B cell (primary cell): ENCODE results near the gene PLPPR1. TPM values are rescaled to one million over a fixed set of nuclear protein-coding genes. Genes with fewer than 3 reads are reported as not detected.

ENCODE experiments used
- ATAC-seq: fragments of 200-7000 bp; cut with Tn5 transposase; one replicate; pipeline ENCODE4 v1.10.0; 2021; ENCODE audit warnings: low read depth, mild to moderate bottlenecking, moderate number of reproducible peaks, moderate library complexity
- CTCF ChIA-PET: fragments of 350-600 bp; sonication (Branson Sonifier 250); formaldehyde crosslinking; loops from one replicate; lab custom pipeline; 2021; ENCODE audit warnings: antibody characterized with exemption, inconsistent platforms; lab: Charles Lee
- POLR2A ChIA-PET: fragments of 350-600 bp; sonication (Branson Sonifier 250); formaldehyde crosslinking; loops from one replicate; lab custom pipeline; 2021; ENCODE audit warnings: antibody characterized with exemption; lab: Charles Lee
- DNase-seq: peaks from one replicate; pipeline ENCODE4 v3.0.0; 2013
- H2AFZ ChIP-seq: 2 replicates; pipeline ENCODE4 v1.6.1; 2012; ENCODE audit warnings: mild to moderate bottlenecking, low read depth, low read length; ENCODE audit not compliant: insufficient read depth, poor library complexity, severe bottlenecking
- H3K27ac ChIP-seq, 2 donors: 1 replicate in 1 of 2; 2 replicates in 1 of 2; pipeline ENCODE4 v1.5.1; 2012 to 2013; ENCODE audit warnings: low read length in 2 of 2, mild to moderate bottlenecking in 2 of 2, moderate library complexity in 1 of 2
- H3K27me3 ChIP-seq, 4 experiments: fragments of 200-600 bp in 1 of 4; sonication (generic) in 1 of 4; replicated peaks in 1 of 4; 1 replicate in 2 of 4; 2 replicates in 2 of 4; pipeline versions ENCODE4 v1.6.1 to v1.7.0; 2013 to 2016; ENCODE audit warnings: low read length in 3 of 4, mild to moderate bottlenecking in 2 of 4, mixed read lengths in 1 of 4, moderate library complexity in 1 of 4; ENCODE audit not compliant: insufficient read depth in 4 of 4, control insufficient read depth in 3 of 4; ENCODE audit errors: control extremely low read depth in 1 of 4
- H3K36me3 ChIP-seq, 2 experiments: replicated peaks in 1 of 2; 1 replicate in 1 of 2; 2 replicates in 1 of 2; pipeline versions ENCODE4 v1.6.1 to v1.7.1; 2013; ENCODE audit warnings: low read length in 1 of 2; ENCODE audit not compliant: insufficient read depth in 2 of 2, control insufficient read depth in 1 of 2; ENCODE audit errors: control extremely low read depth in 1 of 2, extremely low read depth in 1 of 2
- H3K4me1 ChIP-seq, 2 donors: fragments of 200-600 bp in 1 of 2; sonication (generic) in 1 of 2; 1 replicate in 1 of 2; 2 replicates in 1 of 2; pipeline versions ENCODE4 v1.5.1 to v1.6.1; 2013 to 2017; ENCODE audit warnings: low read length in 2 of 2; ENCODE audit not compliant: control insufficient read depth in 2 of 2, insufficient read depth in 2 of 2
- H3K4me2 ChIP-seq: replicated peaks from 2 replicates; pipeline ENCODE3; 2012; ENCODE audit warnings: mild to moderate bottlenecking, low read depth, low read length; ENCODE audit not compliant: poor library complexity, severe bottlenecking
- H3K4me3 ChIP-seq, 5 experiments: fragments of 200-600 bp in 1 of 5; sonication (generic) in 1 of 5; 1 replicate in 3 of 5; 2 replicates in 2 of 5; pipeline versions ENCODE4 v1.5.1 to v1.7.0; 2011 to 2016; ENCODE audit warnings: low read length in 4 of 5, mild to moderate bottlenecking in 4 of 5, low read depth in 2 of 5, control low read depth in 1 of 5, moderate library complexity in 1 of 5; ENCODE audit not compliant: insufficient read depth in 1 of 5; ENCODE audit errors: control extremely low read depth in 1 of 5, extremely low read depth in 1 of 5
- H3K79me2 ChIP-seq: fragments of 200-600 bp; sonication (generic); one replicate; pipeline ENCODE4 v1.6.0; 2016; ENCODE audit warnings: low read length; ENCODE audit not compliant: control insufficient read depth, insufficient read depth
- H3K9ac ChIP-seq: fragments of 200-600 bp; sonication (generic); 2 replicates; pipeline ENCODE4 v1.6.1; 2017; ENCODE audit warnings: mild to moderate bottlenecking, low read length, moderate library complexity
- H3K9me3 ChIP-seq, 3 donors: one replicate each; pipeline versions ENCODE4 v1.6.1 to v1.7.1; 2013; ENCODE audit warnings: low read length in 2 of 3; ENCODE audit not compliant: control insufficient read depth in 2 of 3, insufficient read depth in 1 of 3; ENCODE audit errors: control extremely low read depth in 1 of 3
- H4K20me1 ChIP-seq: 2 replicates; pipeline ENCODE4 v1.6.0; 2012; ENCODE audit warnings: mild to moderate bottlenecking, low read length; ENCODE audit not compliant: insufficient read depth, control insufficient read depth, poor library complexity, severe bottlenecking
- H3K27ac Mint-ChIP-seq: one replicate; pipeline ENCODE4 v1.8.0; 2021; ENCODE audit warnings: mixed read lengths
- H3K27me3 Mint-ChIP-seq: one replicate; pipeline ENCODE4 v1.8.0; 2021; ENCODE audit warnings: mixed read lengths
- H3K4me1 Mint-ChIP-seq: one replicate; pipeline ENCODE4 v1.8.0; 2021; ENCODE audit warnings: mixed read lengths
- H3K4me3 Mint-ChIP-seq: one replicate; pipeline ENCODE4 v1.8.0; 2021; ENCODE audit warnings: mixed read lengths
- H3K9me3 Mint-ChIP-seq: one replicate; pipeline ENCODE4 v1.8.0; 2022; ENCODE audit warnings: mixed read lengths; ENCODE audit not compliant: insufficient read depth
- EZH2 ChIP-seq: IDR thresholded peaks from 2 replicates; pipeline ENCODE4 v1.6.1; 2012; ENCODE audit warnings: borderline replicate concordance, low read depth, mild to moderate bottlenecking, moderate library complexity, low read length; ENCODE audit not compliant: insufficient read depth, poor library complexity, severe bottlenecking
- WGBS: methylation state at CpG from one replicate; pipeline ENCODE4 v1.1.5; 2013; ENCODE audit warnings: missing lambda C conversion rate; ENCODE audit not compliant: insufficient coverage; 5-methylcytosine and 5-hydroxymethylcytosine counted together
- intact Hi-C: fragments of 100-400 bp; cut with micrococcal nuclease; formaldehyde crosslinking; loops from one replicate; pipeline ENCODE4 v1.10.0; 2022
- polyA plus RNA-seq: library from polyadenylated mRNA; depleted of rRNA; stranded (reverse); fragments of >200 nt; gene quantifications from 2 replicates; pipeline ENCODE4 v1.2.3, GENCODE V29; 2012
- total RNA-seq, 2 donors: library from RNA; stranded (reverse); fragments of 120-200 nt in 1 of 2; gene quantifications; 1 replicate in 1 of 2; 2 replicates in 1 of 2; pipeline versions ENCODE4 v1.2.3 to v1.2.4, GENCODE V29; 2013 to 2022
- TF ChIP-seq, protein P1 (sequence below): fragments of 200-600 bp; IDR thresholded peaks from one replicate; pipeline ENCODE4 v1.8.0; 2022; ENCODE audit warnings: antibody characterized with exemption, mild to moderate bottlenecking

The PLPPR1 gene
- total and polyA plus RNA-seq, 2 donors (not counting 1 experiment from before 2014, with no cell fraction given), result not detected

DNA sequence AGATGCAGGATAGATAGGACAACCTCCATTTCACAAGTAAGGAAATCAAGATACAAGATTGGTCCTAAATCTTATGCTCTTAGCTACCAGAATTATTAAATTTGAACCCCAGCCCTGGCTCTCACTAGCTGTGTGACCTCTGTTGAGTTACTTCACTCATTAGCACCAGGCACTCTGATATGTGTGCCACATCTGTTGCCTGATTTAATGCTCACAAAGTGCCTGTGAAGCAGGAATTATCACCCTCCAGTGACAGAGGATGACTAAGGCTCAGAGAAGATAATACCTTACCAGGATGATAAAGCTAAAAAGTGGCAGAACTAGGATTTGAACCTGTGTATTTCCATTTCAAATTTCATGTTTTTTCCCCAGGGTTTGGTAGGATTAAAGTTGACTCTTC lies 110.0 kb downstream of the PLPPR1 start:
- Histone ChIP-seq H3K27me3 (no peaks in the 10 kb centered on the region), H3K36me3 (no peaks in the 10 kb centered on the region), H3K4me3 (no peak overlapping the region), H3K4me2 (no peak overlapping the region), H3K27ac (no peak overlapping the region), H2AFZ (no peak overlapping the region), H3K79me2 (no peaks in the 10 kb centered on the region), H3K9ac (no peak overlapping the region), H3K9me3 (no peaks in the 10 kb centered on the region), H3K4me1 (no peaks in the 10 kb centered on the region), H4K20me1 (no peaks in the 10 kb centered on the region)
- ChIA-PET POLR2A (no interaction called here), CTCF (no interaction called here)
- Mint-ChIP-seq H3K4me1 (no peaks in the 10 kb centered on the region), H3K27me3 (peaks cover 3% of the 10 kb centered on the region), H3K4me3 (no peak overlapping the region), H3K9me3 (no peaks in the 10 kb centered on the region), H3K27ac (no peak overlapping the region)
- TF ChIP-seq, protein P1, sequence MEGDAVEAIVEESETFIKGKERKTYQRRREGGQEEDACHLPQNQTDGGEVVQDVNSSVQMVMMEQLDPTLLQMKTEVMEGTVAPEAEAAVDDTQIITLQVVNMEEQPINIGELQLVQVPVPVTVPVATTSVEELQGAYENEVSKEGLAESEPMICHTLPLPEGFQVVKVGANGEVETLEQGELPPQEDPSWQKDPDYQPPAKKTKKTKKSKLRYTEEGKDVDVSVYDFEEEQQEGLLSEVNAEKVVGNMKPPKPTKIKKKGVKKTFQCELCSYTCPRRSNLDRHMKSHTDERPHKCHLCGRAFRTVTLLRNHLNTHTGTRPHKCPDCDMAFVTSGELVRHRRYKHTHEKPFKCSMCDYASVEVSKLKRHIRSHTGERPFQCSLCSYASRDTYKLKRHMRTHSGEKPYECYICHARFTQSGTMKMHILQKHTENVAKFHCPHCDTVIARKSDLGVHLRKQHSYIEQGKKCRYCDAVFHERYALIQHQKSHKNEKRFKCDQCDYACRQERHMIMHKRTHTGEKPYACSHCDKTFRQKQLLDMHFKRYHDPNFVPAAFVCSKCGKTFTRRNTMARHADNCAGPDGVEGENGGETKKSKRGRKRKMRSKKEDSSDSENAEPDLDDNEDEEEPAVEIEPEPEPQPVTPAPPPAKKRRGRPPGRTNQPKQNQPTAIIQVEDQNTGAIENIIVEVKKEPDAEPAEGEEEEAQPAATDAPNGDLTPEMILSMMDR, result no peak
- no peak for TF ChIP-seq EZH2
- no peak for ATAC-seq
- DNase-seq, result no peak
- intact Hi-C loops, result no loop called here

DNA sequence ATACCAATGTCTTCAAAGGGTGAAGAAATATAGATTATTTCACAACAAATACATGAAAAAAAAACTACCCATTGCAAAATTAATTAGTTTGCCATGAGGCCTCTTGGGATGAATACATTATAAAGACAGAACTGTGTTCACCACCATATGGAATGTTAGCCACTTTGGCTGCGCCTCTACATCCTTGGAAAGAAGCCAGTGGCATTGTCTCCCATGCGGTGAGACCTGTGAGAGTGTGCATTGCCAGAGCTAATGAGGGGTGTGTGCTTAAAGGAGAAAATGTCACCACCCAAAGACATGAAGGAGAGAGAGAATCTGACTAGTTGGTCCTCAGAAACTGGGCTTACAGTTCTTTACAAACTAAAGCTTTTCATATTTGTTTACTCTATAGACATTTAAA lies 110.6 kb downstream of the PLPPR1 start:
- no peaks in the 10 kb centered on the region for H3K9me3 Mint-ChIP-seq
- no peaks in the 10 kb centered on the region for H3K4me1 Mint-ChIP-seq
- no peaks in the 10 kb centered on the region for H3K36me3 ChIP-seq
- no peak overlapping the region for H2AFZ ChIP-seq
- TF ChIP-seq, protein P1, result no peak
- no peak for TF ChIP-seq EZH2
- no peaks in the 10 kb centered on the region for H3K79me2 ChIP-seq
- no peak overlapping the region for H3K4me3 Mint-ChIP-seq
- intact Hi-C loops, result no loop called here
- no peaks in the 10 kb centered on the region for H3K27me3 ChIP-seq
- CTCF ChIA-PET, result no interaction called here
- H4K20me1 ChIP-seq, result no peaks in the 10 kb centered on the region
- DNase-seq (no peak), ATAC-seq (no peak)
- 100% methylated on average over 2 of the region's 2 CpGs for WGBS
- no peak overlapping the region for H3K27ac Mint-ChIP-seq
- no peak overlapping the region for H3K4me2 ChIP-seq
- H3K4me3 ChIP-seq, result no peak overlapping the region
- H3K27me3 Mint-ChIP-seq, result peaks cover 3% of the 10 kb centered on the region
- no peaks in the 10 kb centered on the region for H3K9me3 ChIP-seq
- H3K27ac ChIP-seq, result no peak overlapping the region
- POLR2A ChIA-PET, result no interaction called here
- H3K4me1 ChIP-seq, result no peaks in the 10 kb centered on the region
- no peak overlapping the region for H3K9ac ChIP-seq
